ENCODE results near the gene DIDO1.

The DIDO1 gene

GRCh38 chr20:62846166-62846890 lies 80.0 kb downstream of the DIDO1 start:
- no peak for DNase-seq

GRCh38 chr20:62845416-62846160 lies 80.7 kb downstream of the DIDO1 start:
- no peak for DNase-seq

DNA sequence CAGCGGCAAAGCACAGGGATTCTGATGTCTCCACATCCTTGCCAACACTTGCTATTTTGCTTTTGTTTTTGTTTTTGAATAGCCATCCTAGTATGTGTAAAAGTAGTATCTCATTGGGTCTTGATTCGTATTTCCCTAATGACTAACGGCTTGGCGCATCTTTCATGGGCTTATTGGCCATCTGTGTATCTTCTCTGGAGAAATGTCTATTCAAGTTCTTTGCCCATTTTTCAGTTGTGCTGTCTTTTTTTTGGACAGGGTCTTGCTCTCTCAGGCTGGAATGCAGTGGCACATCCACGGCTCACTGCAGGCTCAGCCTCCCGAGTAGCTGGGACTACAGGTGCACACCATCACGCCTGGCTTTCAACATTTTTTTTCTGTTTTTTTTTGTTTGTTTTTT lies 82.1 kb downstream of the DIDO1 start:
- DNase-seq = no peak

- no peak for DNase-seq
Observed at GRCh38 chr20:62843656-62844055, 82.6 kb downstream of the DIDO1 start.

DNA sequence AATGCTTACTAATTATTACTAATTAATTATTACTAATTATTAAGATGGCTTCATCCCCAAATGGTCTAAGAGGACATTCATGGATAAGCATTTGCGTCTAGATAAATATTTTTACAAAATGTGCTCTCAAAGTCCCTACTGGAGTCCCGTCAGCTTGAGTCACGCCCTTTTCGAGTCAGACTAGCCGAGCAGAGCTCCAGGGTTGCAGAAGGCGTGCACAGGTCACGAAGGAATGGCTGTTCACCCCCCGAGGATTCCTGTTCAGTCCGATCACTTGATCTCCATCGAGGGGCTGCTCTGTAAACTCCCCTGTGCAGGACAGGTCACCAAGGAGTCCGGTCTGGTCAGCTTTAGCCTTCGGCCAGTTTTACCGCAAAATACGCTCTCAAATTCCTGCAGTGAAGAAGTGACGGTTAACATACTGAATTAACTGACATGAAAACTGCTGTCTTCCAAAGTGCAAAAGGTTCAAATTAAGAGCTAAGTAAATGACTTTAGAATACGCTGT lies 84.5 kb downstream of the DIDO1 start:
- DNase-seq = no peak

GRCh38 chr20:62840244-62841197 lies 85.8 kb downstream of the DIDO1 start:
- no peak for DNase-seq

DNA sequence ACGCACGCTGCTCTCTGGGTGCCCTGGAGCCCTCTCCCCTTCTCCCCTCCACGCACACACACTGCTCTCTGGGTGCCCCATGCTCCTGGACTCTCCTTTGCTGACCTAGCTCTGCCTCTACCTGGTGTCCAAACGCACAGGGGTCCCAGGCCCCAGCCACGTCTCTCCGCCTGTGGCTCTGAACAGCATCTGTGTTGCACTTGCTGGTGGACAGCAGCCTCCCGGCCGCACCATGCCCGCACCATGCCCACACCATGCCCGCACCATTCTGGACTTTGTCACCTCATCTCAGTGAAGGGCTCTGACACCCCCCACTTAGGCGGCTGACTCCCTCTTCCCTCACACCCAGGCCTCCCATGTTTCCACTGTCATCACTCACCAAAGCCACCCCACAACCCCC lies 86.5 kb downstream of the DIDO1 start:
- DNase-seq = no peak

DNA sequence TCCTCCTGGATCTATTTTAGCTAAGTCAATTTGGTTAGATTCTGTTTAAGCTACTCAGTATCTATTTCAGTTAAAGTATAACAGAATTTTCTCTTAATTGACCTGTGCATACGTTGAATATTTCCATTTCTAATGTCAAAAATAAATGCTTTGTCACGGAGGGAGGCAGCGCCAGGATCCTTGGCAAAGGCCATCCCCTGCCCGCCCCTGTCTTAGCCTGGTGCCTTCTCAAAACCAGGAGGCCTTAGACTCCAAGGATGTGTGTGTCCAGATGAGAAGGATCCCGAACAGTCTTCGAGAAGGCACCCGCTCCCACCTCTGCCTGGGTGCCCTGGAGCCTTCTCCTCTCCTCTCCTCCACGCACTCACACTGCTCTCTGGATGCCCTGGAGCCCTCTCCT lies 87.0 kb downstream of the DIDO1 start:
- no peak for DNase-seq

- peak; percentile 63 for DNase-seq
Observed at GRCh38 chr20:62838128-62838891, 88.0 kb downstream of the DIDO1 start.

DNA sequence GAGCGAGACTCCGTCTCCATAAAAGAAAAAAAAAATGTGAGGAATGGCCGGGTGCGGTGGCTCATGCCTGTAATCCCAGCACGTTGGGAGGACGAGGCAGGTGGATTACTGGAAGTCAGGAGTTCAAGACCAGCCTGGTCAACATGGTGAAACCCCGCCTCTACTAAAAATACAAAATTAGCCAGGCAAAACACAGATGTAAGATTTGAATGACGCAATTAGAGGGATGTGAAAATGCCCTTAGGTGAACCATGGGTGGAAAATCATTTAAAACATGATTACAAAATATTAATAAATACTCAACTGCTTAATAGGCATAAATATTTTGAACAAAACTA lies 88.5 kb downstream of the DIDO1 start:
- no peak for DNase-seq

GRCh38 chr20:62836967-62837490 lies 89.3 kb downstream of the DIDO1 start:
- no peak for DNase-seq

- no peak for DNase-seq
Observed at GRCh38 chr20:62835931-62836861, 90.1 kb downstream of the DIDO1 start.

GRCh38 chr20:62834967-62835730 lies 91.2 kb downstream of the DIDO1 start:
- no peak for DNase-seq

DNA sequence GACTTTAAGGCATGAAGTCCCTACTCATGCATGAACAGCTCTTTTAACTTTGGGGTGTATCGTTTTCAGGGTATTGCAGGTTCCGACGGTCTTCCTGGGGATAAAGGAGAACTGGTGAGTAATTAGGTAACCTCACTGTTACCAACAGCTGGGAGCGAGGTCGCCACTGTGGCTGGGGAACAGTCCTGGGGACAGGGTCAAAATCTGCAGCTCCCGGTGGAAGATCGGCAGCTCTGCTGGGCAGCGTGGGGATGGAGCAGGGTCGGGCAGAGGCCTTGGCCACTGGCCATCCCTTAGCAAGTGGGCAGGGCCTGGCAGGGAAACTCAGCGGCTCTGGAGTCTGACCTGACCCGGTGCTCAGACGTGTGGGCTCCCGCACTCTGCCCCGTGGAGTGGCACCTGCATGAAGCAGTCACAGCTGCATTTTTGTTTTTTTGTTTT lies 93.3 kb downstream of the DIDO1 start:
- no peak for DNase-seq

DNA sequence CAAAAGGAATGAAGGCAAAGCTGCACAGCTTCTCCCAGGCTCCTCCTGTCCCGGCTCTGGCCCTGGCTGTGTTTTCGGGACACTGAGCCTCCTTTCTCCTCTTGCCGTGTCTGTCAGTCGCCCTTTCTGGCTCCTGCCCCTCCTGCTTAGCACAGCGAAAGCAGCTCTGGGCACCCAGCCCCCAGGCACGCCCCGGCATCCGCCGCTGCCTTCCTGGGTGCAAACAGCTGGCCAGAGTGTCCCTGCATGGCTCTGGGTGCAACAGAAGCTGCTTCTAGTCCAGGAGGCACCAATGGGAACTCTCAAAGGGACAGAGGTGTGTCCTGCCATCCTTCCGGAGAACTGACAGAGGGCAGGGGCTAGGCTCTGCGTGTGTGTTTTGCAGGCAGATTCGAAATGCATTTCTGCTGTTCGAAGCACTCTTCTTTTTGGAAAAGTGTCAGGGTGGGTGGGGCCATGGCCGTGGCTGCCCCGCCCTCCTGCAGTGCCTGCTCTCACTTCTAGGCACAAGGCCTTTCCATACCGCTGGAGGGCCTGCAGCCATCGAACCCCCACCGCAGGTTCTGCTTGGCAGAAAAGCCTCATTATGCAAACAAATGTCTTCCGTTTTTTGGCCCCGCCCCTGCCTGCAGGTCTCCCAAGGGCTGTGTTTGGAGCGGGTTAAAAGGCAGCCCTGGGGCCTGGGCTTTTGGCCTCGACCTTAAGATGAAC lies 93.9 kb downstream of the DIDO1 start:
- DNase-seq = peak; percentile 41

- no peak for DNase-seq
Observed at GRCh38 chr20:62831854-62832211, 94.5 kb downstream of the DIDO1 start.

GRCh38 chr20:62831361-62831788 lies 94.9 kb downstream of the DIDO1 start:
- no peak for DNase-seq

DNA sequence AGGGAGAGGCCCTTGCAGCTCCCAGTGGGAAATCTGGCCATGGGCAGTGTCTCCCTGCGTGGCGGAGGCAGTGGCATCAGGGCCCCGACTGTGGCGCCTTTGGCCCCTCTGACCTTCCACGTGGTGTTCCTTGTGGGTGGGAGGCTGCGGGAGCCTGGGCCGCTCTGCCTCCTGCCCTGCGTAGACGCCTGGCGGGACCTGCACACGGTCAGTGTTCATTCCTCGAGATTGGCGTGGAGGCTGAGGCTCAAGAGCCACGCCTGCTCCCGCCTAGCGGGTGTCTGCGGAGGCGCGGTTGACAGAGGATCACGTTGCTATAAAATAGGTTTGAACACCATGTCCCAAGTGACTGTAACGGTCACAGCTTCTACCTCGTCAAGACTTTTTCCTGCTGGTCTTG lies 95.5 kb downstream of the DIDO1 start:
- DNase-seq = no peak

- no peak for DNase-seq
Observed at GRCh38 chr20:62830251-62830650, 96.1 kb downstream of the DIDO1 start.
